ENCODE measurements around the gene GPC5. TPM values are rescaled to one million over a fixed set of nuclear protein-coding genes. Genes with fewer than 3 reads are reported as not detected.

GPC5 gene
- total and polyA plus RNA-seq, 2 of the 13 experiments (the other 11 are each of a cell fraction or from before 2014, with no cell fraction given), result 0.02 to 0.07 TPM

GRCh38 chr13:91576590-91576989 is 178.2 kb downstream of the GPC5 start:
- Histone ChIP-seq H3K9me3 (ENCODE audit: low read length) (no peaks in the 10 kb centered on the region), H2AFZ (ENCODE audit: low read length) (no peak overlapping the region), H3K27me3 (ENCODE audit: control insufficient read depth in 1 of 2, insufficient read depth in 2 of 2, low read length in 2 of 2) (no peaks in the 10 kb centered on the region), H3K4me2 (ENCODE audit: low read depth, low read length) (no peak overlapping the region), H3K27ac (ENCODE audit: extremely low read length, insufficient read depth, low read length) (no peak overlapping the region), H3K9ac (ENCODE audit: insufficient read depth, low read depth, low read length) (no peak overlapping the region), H3K4me3 (replicated peaks in 1 of 3; ENCODE audit: insufficient read depth in 1 of 3, low read depth in 2 of 3, low read length in 3 of 3) (no peak overlapping the region), H4K20me1 (ENCODE audit: insufficient read depth, low read length) (no peaks in the 10 kb centered on the region), H3K4me1 (ENCODE audit: insufficient read depth, low read length) (no peaks in the 10 kb centered on the region), H3K36me3 (replicated peaks in 1 of 2; ENCODE audit: control insufficient read depth in 1 of 2, insufficient read depth in 2 of 2, low read length in 2 of 2) (no peaks in the 10 kb centered on the region), H3K79me2 (ENCODE audit: insufficient read depth, low read length) (no peaks in the 10 kb centered on the region)
- WGBS (ENCODE audit: low lambda C conversion rate), result 0% methylated on average over 2 of the region's 2 CpGs
- in situ Hi-C loops (cut with HindIII; ENCODE audit: extremely low pct_ligation_motif_present, low pct_unique_long_range_greater_than_20kb) (no loop called here), intact Hi-C loops (cut with micrococcal nuclease; ENCODE audit: unreplicated experiment) (no loop called here)
- BruUV-seq (replicated peaks), result no TSS peak
- ATAC-seq, result no peak
- FAIRE-seq, result no peak
- POLR2A ChIA-PET, result no interaction called here
- DNase-seq (ENCODE audit: low spot score), result peak; percentile 1
- no peak for TF ChIP-seq SMARCE1 (IDR thresholded peaks at IDR 0.05; ENCODE audit: borderline replicate concordance)
- TF ChIP-seq FLYWCH1 (CRISPR knock-in tag; IDR thresholded peaks at IDR 0.05), result no peak
- TF ChIP-seq, protein P1, sequence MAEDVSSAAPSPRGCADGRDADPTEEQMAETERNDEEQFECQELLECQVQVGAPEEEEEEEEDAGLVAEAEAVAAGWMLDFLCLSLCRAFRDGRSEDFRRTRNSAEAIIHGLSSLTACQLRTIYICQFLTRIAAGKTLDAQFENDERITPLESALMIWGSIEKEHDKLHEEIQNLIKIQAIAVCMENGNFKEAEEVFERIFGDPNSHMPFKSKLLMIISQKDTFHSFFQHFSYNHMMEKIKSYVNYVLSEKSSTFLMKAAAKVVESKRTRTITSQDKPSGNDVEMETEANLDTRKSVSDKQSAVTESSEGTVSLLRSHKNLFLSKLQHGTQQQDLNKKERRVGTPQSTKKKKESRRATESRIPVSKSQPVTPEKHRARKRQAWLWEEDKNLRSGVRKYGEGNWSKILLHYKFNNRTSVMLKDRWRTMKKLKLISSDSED (CRISPR knock-in tag; IDR thresholded peaks at IDR 0.05), result no peak
- no peak for TF ChIP-seq PPARG (CRISPR knock-in tag; conservative IDR thresholded peaks at IDR 0.05)
- TF ChIP-seq, protein P2, sequence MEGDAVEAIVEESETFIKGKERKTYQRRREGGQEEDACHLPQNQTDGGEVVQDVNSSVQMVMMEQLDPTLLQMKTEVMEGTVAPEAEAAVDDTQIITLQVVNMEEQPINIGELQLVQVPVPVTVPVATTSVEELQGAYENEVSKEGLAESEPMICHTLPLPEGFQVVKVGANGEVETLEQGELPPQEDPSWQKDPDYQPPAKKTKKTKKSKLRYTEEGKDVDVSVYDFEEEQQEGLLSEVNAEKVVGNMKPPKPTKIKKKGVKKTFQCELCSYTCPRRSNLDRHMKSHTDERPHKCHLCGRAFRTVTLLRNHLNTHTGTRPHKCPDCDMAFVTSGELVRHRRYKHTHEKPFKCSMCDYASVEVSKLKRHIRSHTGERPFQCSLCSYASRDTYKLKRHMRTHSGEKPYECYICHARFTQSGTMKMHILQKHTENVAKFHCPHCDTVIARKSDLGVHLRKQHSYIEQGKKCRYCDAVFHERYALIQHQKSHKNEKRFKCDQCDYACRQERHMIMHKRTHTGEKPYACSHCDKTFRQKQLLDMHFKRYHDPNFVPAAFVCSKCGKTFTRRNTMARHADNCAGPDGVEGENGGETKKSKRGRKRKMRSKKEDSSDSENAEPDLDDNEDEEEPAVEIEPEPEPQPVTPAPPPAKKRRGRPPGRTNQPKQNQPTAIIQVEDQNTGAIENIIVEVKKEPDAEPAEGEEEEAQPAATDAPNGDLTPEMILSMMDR (CRISPR knock-in tag; IDR thresholded peaks at IDR 0.05), result peak; percentile 13; the same call in 1 of the 2 replicates
- TF ChIP-seq, protein P3, sequence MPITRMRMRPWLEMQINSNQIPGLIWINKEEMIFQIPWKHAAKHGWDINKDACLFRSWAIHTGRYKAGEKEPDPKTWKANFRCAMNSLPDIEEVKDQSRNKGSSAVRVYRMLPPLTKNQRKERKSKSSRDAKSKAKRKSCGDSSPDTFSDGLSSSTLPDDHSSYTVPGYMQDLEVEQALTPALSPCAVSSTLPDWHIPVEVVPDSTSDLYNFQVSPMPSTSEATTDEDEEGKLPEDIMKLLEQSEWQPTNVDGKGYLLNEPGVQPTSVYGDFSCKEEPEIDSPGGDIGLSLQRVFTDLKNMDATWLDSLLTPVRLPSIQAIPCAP (CRISPR knock-in tag; IDR thresholded peaks at IDR 0.05; ENCODE audit: low read depth), result no peak
- TF ChIP-seq PHF20 (CRISPR knock-in tag; IDR thresholded peaks at IDR 0.05), result no peak
- no peak for TF ChIP-seq XBP1 (CRISPR knock-in tag; IDR thresholded peaks at IDR 0.05)
- peak; percentile 11; the same call in 1 of the 2 replicates for TF ChIP-seq STAG1 (CRISPR knock-in tag; IDR thresholded peaks at IDR 0.05)
- no peak for TF ChIP-seq PHF21A (CRISPR knock-in tag; IDR thresholded peaks at IDR 0.05)
- no peak for TF ChIP-seq ZNF329 (CRISPR knock-in tag; IDR thresholded peaks at IDR 0.05; ENCODE audit: low read depth)
- TF ChIP-seq ZNF713 (CRISPR knock-in tag; IDR thresholded peaks at IDR 0.05), result no peak
- no peak for TF ChIP-seq CHCHD3 (CRISPR knock-in tag; IDR thresholded peaks at IDR 0.05)
- CTCF ChIA-PET (ENCODE audit: low intra/inter-chr PET ratio, low total read pairs), result interaction anchor here (1.0 kb wide), 1 partner anchor 196 kb away, joined by 3 read pairs; no protein-coding TSS in a partner anchor

Data from HepG2 (cell line).